GM19452 (cell line): Measurements from ENCODE around the gene NCS1.
"Not testable (repeated sequence)": the region's sequence is repeated elsewhere in the genome, so short reads cannot be mapped to it uniquely, and the experiment has no call there.

ENCODE experiments used
- ATAC-seq: cut with Tn5 transposase; IDR thresholded peaks from one replicate; pipeline ENCODE4 v1.9.1; 2021; ENCODE audit not compliant: unreplicated experiment

The NCS1 gene

DNA sequence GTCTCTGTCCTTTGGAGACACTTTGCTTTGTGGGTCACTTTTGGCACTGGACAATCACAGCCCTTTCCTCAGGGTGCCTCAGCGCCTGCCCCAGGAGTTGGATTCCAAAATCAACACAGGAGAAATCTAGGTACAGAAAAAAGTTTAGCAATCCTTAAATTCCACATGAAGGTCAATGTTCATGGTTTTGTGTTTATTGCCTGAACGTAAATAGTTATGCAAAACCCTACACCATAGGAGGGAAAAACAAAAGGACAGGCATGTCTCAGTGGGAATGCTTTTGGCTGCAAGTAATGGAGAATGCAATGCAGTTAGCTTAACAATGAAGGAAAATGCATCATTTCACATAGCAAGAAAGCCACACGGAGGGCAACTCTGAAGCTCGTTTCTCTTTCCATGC lies 86.8 kb downstream of the NCS1 start:
- ATAC-seq: no peak

DNA sequence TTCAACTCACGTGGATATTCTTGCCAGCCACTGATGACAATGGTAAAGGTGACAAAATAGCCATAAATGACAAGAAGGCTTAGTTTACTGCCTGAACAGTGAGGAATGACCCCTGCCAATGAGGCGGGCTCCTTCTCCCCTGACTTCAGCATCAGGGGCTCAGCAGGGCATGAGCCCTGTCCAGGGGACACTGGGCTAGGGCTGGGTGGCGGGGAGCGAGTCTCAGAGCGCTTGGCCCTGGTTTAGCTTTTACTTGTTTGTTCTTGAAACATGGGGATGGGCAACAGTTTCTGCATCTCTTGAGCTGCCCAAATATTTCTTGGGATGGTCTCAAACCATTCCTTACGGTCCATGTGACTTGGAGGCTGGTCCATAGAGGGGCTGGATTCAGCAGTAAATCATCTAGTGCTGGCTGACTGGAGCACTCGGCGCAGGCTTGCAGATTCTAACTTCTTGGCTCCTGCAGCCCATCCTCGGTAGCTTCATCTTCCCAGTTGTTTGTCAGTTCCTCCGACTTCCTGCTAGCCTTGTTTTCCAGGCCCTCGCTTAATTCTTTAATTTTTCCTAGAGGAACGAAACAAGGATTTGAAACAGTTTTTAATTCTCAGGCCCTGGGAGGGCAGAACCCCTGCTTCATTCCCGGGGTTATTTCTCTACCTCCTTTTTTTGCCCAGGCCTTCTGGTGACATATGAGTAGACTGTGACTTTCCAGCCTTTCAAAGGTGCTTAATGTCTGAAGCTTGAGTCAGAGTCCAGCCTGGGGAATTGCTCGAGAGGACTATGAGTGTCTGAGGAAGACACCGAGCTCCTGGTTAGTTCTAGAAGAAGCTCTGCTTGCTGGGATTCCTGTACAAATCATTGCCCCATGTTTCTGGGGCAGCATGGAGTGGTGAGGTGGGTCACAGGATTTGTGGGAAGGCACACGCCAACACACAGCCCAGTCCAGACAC lies 88.9 kb downstream of the NCS1 start:
- no peak for ATAC-seq

DNA sequence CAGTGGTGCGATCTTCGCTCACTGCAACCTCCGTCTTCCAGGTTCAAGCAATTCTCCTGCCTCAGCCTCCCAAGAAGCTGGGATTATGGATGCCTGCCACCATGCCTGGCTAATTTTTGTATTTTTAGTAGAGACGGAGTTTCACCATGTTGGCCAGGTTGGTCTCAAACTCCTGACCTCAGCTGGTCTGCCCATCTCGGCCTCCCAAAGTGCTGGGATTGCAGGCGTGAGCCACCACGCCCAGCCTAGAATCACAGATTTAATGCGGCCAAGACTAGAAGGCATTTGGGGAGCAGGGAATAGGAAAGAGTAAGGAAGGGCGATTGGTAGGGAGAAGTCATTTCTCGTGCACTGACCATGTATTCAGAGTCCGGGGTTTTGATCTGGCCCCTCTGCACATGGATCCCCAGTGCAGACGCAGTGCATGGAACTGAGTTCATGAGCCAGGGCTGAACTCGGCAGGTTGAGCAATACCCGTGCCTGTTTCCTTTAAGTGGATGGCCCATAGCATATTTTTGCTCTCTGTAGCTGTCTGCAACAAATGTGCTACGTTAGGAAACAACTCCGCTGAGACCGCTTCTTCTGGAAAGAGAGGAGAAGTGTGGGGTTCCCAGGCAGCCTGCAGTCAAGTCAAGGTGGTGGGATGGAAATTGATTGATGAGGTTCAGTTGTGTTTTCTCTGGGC lies 90.0 kb downstream of the NCS1 start:
- ATAC-seq: no peak

DNA sequence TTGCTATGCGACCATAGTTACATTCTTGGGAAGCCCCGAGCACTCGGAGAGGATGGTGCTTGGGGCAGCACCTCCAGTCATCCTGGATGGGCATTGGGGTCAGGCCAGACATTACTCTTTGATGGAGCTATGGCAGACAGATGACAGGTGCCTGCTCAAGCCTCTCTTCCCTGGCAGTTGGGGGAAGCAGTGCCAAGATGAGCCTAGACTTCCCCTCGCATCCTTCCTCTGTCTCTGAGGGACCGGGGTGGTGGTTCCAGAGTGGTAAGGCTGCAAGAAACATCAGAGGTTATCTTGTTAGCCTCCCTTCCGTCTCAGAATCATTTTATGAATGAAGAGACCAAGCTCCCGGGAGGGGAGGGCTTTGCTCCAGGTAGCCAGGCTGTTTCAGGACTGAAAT lies 90.6 kb downstream of the NCS1 start:
- ATAC-seq: no peak

DNA sequence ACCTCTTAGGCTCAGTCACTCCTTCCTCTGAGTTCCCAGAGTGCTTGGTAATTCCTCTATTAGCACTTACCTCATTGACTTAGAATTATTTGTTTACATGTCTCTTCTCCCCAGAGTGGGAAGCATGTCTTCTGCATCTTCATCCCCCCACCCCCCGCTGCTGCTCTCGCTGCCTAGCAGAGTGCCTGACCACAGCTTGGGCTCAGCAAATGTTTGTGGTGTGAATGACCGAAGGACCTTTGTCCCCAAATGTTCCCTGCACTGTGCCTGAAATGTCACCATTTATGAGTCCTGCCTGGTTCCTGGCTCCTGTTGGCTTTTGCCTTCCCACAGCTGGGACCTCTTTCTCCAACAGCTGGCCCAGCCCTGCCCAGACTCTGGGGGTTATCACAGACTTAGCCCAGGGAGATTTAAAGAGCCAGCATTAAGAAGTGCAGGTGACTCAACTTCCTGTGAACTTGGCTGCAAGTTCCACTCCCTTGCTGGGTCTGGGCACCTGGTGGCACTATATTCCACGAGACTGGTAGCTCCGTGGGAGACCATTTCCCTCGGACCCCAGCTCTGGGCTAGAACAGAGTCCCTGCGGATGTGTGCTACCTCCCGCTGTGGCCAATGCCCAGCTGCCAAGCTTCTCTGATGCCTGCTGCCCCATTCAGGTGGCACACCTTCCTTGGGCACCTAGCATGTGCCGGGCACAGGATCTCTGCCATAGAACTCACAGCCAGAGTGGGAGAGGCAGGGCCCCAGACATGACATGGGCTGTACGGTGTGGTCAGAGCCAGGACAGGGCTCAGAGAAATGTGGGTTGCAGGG lies 91.6 kb downstream of the NCS1 start:
- no peak for ATAC-seq

DNA sequence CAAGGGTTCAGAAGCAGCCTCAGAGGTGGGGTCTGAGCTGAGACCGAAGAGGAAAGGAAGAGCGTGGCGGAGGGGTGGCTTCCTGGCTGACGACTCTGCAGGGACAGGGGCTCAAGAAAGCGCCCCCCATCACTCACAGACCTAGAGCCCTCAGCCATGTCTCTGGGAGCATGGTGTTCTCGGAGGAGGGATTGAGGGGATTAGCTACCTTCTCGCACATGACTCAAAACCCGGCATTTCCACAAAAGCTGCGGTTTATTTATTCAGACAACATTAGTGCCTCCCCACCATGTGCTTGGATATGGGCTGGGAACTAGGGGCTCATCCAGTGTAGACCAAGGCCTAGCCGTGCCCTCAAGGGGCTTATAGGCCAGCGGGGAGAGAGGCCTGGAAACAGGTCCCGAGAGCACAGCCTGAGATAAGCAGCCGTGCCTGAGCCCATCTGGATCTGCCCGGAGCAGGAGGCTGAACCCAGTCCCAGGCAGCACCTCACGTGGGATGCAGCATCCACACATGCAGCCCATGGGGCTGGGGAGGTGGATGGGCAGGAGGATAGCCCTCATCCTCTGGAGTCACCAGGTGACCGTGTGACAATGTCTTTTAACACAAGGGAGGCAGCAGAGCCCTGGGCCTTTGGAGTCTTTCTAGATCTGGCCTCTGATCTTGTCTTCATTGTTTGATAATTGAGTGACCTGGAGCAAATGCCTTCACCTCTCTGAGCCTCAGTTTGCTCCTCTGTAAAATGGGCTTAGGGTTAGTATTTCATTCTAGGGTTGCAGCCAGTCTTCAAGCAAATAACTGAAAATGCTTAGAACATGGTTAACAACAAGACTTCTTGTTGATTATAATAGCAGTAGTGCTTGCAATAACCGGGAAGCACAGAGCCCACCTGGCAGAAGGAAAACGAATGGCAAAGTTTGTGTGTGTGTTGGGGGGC lies 92.5 kb downstream of the NCS1 start:
- ATAC-seq: no peak

DNA sequence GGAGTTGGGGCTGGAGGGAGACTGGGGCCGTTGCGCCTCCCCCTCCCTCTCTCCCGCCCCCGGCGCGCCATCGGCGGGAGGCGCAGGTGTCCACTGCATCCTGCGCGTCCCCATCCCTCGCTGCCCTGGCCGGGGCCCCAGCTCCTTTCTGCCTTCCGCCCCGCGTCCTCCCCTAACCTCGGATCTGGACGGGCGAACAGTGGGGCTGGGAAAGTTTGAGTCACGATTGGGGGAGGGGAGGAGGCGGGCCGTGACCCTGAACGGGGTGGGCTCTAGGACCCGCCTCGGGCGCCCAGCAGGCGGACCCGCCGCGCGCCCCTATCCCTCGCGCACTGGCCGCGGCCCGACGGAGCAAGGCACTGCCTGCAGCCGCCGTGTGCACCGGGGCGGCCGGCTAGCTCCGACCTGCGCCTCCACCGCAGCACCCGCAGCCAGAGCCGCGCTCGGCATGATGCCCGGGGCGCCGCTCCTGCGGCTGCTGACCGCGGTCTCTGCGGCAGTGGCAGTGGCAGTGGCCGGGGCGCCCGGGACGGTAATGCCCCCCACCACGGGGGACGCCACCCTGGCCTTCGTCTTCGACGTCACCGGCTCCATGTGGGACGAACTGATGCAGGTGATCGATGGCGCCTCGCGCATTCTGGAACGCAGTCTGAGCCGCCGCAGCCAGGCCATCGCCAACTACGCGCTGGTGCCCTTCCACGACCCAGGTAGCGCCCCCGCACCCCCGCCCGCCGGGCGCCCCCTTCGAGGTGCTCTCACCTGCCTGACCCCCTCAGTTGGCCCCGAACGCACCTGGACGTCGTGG lies 93.4 kb downstream of the NCS1 start, which contains the start of gene HMCN2:
TSS of gene HMCN2 (plus strand) at position 330 of the 805 bp plus-strand sequence. CDS start at position 449, 119 bp downstream.
- ATAC-seq: no peak

DNA sequence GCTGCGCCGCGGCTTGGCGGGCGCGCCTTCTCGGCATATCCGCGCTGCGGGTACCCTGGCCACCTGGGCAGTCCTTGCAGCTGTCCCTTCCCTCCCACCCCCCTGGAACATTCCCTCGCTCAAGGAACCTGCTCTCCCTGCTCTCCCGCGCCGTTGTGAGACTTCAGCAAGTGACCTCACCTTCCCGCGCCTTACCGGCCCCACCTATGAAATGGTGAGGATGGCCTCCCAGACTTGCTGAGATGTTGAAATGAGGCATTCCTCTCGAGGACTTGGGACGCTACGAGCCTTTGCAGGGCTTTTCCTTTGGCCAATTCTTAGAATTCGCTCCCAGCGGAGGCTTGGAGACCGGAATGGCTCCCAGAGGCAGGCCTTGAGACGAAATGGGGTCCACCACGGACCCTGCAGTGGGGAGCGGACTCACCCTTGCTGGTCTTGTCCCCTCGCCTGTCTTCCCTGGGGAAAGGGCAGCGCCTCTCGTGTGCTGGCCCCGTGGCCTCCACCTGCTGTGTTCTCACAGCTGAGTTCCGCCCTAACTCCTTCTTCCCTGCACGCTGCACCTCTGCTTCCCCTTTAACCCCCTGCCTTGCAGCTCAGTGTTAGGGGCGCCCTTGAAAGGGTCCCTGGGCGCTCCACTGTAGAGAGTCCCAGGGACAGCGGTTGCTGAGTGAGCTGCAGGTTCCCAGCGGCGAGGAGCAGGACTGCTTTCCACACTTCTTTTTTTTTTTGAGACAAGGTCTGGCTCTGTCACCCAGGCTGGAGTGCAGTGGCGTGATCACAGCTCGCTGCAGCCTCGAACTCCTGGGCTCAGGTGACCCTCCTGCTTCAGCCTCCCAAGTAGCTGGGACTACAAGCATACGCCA lies 94.3 kb downstream of the NCS1 start:
- no peak for ATAC-seq

DNA sequence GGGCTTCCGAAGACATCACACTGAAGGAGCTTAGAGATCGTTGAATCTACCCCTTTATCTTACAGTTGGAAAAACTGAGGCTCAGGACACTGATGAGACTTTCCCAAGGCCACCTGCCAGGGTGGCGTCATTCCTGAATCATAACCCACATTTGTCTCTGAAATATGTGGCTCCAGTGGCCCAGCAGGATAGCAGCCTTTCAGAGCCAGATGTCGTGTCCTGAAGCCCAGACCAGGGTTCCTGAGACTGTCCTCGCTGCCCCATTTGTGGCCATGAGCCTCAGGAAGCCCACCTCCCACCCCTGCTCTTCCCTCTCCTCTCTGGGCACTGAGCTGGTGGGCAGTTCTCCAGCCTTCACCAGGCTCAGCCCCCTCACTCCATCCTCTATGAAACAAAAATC lies 95.7 kb downstream of the NCS1 start:
- ATAC-seq: no peak

DNA sequence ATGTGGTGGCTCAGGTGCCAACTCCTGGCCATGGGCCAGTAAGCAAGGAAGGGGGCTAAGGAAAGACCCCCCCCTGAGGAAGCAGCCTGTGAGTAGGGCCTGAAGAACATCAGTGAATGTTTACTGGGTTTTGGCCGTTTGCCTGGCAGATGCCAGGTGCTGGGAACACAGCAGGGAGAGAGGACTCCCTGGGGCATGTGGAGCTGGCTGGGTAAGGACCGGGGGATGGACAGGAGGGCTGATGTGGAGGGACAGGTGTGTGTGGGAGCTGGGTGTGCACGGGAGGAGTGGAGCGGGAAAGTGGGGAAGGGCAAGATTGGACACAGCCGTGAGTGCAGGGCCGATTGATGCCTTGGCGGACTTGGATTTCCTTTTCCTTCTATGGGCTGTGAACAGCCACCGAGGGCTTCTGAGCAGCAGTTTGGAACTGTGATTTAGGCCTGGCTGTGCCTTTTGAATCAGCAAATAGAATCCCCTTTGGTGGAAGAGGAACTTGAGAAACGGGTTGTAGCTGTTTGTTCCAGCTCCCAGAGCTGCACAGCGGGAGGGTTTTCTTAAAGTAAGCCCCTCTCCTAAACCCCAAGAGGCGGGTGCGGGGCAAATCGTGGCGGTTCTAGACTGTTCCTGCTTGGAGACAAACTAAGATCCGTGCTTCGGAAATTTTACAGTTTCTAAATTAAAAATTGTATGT lies 96.5 kb downstream of the NCS1 start:
- ATAC-seq: no peak

DNA sequence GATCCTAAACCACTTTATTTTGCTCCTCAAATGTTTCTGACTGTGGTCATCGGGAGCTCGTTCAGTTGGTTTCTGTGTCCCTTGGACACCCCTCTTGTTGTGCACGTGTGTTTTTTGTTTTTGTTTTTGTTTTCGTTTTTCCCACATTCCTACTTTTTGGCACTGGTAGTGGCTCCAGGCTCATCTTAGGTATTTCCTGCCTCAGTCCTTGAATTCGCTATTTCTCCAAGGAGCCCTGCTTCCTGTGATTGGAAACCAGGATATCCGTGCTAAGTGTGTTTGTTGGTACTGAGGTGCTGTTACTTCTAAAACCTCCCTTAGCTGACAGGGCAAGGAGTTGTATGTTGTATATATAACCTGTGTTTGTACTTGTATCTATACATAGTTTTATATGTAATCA lies 99.3 kb downstream of the NCS1 start:
- ATAC-seq: no peak

DNA sequence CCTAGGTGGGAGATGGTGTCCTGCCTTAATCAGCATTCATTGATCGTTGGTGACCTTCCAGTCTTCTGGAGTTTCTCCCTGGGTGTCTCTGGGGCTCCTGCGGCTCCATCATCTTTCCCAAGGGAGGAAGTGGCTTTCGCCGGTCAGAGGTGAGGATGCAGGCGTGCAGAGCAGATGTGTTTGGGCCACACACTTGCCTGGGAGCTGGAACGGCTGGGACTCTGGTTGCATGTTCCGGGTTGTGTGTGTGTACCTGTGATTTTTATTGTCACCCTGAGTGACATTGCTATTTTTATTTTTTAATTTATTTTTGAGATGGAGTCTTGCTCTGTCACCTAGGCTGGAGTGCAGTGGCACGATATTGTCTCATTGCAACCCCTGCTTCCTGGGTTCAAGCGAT lies 103.0 kb downstream of the NCS1 start:
- ATAC-seq: no peak

DNA sequence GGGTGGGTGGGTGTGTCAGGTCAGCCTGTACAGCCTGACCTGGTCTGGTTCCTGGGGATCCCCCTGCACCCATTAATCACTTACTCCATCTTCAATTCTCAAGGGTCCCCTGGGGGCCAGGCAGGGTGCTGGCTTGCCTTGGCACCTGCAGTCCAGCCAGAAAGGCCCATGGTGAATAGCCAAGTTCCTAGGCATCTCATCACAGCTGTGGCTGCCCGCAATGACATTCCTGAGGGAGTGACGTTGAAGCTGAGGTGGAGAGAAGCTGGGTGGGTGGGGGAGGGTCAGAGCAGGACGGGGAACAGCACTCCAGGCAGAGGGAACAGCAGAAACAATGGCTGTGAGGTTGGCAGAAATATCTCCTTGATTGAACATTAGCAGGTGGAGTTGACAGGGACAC lies 103.9 kb downstream of the NCS1 start:
- no peak for ATAC-seq

DNA sequence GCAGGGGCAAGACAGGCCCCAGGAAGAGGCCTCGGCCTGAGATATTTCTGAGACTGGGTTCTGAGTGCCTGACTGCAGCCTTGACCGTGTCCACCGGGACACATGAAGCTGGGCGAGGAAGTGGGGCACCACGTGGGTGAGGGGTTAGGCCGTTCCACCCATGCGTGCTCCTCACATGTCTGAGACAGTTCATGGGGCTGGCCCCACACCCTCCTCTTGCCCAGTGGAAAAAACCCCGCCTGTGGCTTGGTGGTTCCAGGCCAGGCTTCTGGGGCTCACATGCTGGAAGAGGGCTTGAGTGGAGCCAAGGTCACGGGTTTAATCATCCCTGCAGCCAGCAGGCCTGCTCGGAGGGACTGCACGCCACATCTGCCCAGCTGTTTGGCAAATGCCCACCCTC lies 104.8 kb downstream of the NCS1 start:
- ATAC-seq: no peak

DNA sequence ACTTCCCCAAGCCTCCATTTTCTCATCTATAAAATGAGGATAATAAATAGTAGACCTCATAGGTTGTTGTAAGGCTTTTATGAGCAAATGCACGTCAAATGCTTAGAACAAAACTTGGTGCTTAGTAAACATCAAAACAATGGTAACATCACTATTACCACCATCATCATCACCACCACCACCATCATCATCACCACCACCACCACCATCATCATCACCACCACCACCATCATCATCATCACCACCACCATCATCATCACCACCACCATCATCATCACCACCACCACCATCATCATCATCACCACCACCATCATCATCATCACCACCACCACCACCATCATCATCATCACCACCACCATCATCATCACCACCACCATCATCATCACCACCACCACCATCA lies 105.3 kb downstream of the NCS1 start:
- ATAC-seq: not testable (repeated sequence)

DNA sequence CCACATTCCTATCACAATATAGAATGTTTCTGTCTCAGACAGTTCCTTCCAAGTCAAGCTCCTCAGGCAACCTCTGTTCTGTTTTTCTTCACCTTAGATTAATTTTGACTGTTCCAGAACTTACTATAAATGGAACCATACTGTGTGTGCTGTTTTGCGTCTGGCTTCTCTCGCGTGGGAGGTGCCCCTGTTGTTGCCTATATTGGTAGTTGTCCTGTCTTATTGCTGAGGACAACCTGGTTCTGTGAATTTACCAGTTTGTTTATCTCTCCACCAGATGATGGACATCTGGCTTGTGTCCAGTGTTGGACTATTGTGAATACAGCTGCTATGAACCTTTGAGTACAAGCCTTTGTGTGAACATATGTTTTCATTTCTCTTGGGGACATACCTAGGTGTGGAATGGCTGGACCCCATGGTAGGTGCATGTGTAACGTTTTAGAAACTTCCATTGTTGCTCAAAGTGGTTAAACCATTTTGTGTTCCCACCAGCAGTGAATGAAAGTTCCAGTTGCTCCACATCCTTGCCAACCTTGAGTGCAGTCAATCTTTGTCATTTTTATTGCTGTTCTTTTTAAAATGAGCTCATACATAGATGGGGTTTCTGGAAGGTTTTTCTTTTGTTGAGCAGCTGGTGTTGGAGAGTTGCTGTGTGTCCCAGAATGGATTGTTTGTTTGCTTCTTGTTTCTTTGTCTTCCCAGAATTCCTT lies 111.5 kb downstream of the NCS1 start:
- ATAC-seq: no peak

DNA sequence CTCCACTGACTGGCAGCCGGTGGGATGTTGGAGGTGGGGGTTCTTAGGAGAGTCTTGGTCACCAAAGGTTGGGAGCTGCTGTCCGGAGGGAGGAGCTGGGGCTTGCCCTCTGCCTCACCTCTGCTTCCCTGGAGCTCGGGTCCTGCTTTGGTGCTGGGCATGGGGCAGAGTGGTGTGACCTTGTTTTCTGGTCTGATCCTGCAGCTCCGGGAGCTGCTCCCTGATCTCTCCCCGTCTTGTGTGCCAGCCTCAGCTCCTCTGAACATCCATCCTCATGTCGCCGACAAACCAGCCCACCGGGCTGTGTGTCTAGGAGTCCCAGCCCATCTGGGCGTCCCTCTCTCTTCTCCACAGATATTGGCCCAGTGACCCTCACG lies 112.0 kb downstream of the NCS1 start:
- no peak for ATAC-seq
